Measurements from ENCODE around the gene ZNF614. TPM values are rescaled to one million over a fixed set of nuclear protein-coding genes. Genes with fewer than 3 reads are reported as not detected.
A peak's percentile ranks its signal among the peaks of the same experiment; 100 is the strongest.
"Not testable (repeated sequence)": the region's sequence is repeated elsewhere in the genome, so short reads cannot be mapped to it uniquely, and the experiment has no call there.

Gene ZNF614
- 1 to 10 TPM; 7.2 TPM for total RNA-seq

DNA sequence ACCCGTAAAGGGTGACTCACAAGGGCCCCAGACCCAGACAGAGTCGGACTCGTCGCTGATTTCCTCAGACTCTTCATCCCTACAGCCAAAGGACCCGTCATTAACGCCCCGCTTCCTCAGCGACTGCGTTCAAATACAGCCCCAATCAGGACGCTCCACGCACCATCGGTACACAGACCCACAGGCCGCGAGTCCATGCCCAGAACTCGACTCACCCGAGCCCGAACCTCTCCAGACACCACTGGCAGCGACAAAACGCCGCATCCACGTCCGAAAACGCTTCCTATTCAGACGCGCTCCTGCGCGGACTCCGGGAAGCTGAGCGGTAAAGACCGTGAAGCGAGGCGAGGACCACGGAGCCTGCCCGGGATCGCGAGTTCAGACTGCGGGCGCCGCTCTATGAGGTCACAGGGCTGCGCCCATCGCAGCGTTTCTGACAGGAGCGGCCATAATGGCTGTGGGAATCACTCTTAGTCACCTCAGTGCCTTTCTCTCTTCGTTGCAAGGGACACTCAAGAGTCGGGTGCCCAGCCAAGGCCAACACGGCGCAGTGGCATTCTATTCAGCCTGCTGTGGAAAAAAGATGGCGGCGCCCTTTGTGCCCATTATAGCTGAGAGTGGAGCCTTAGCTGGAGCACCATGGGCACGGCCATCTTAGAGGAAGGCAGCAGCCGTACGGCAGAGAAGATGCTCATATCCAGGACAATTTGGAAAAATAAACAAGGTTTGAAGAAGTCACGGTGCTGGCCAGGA lies at the start of gene ZNF614:
TSS of gene ZNF614 (minus strand) at position 353 of the 753 bp plus-strand sequence. CDS start 2,634 bp downstream, outside the sequence.
- H3K27ac Mint-ChIP-seq: peak within 1 kb of the TSS; percentile 87
- H3K36me3 Mint-ChIP-seq: peaks cover 69% of the 10 kb centered on the region
- H3K9me3 Mint-ChIP-seq: peaks cover 69% of the 10 kb centered on the region
- ChIA-PET CTCF (no interaction called here), POLR2A (interaction anchor here (0.6 to 1.0 kb wide), 4 partner anchors 20 to 21 kb away, joined by 3 to 8 read pairs (median 3); partner anchors contain the start of genes ZNF432 and ZNF615)
- H3K27me3 Mint-ChIP-seq: no peaks in the 10 kb centered on the region
- peak; percentile 92 for DNase-seq
- intact Hi-C loops (cut with micrococcal nuclease): loop anchor here (1.0 to 5.0 kb wide), 5 partner anchors 20 to 126 kb away; partner anchors contain the start of genes ZNF350, ZNF613 and ZNF615
- H3K4me3 Mint-ChIP-seq: peak within 1 kb of the TSS; percentile 83
- H3K4me1 Mint-ChIP-seq (ENCODE audit: low read depth): peaks cover 10% of the 10 kb centered on the region

DNA sequence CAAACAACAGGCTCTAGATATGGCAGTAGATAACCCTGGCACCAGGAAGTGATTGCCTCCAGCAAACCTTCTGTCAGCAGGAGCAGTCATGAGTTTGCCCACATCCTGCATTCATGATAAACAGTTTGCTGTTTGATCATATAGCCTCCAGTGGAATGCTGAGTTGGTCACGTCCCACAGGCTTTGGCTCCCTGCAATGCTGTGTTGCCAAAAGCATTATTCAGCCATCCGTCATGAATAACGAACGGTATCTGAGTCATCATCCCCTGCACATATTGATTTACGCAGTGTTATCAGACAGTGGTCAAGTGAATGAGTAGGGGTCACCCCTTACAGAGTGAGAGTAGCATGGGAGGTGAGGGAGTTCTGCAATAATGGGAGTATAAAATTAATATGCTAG lies 42.3 kb upstream of the ZNF614 start:
- no peaks in the 10 kb centered on the region for H3K4me1 Mint-ChIP-seq (ENCODE audit: low read depth)
- POLR2A ChIA-PET: no interaction called here
- CTCF ChIA-PET: no interaction called here
- no peaks in the 10 kb centered on the region for H3K27me3 Mint-ChIP-seq
- peaks cover 90% of the 10 kb centered on the region for H3K9me3 Mint-ChIP-seq
- no peak for DNase-seq
- no peak overlapping the region for H3K4me3 Mint-ChIP-seq
- peaks cover 93% of the 10 kb centered on the region for H3K36me3 Mint-ChIP-seq
- intact Hi-C loops (cut with micrococcal nuclease): no loop called here
- H3K27ac Mint-ChIP-seq: no peak overlapping the region

DNA sequence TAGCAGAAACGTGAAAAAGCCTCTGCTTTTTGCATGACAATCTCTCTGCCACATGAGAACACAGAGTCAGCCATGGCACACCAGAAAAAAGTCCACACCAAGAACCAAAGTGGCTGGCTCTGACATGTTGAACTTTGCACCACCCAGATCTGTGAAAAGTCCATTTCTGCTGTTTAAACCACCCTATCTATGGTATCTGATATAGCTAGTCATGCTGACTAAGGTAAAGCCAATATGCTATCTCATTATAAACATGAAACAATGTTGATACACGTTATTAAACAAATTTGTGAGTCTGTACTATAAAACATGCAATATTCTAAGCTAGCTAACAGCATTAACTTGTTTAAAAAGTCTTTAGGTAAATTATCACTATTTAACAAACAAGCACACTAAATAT lies 41.5 kb upstream of the ZNF614 start:
- Mint-ChIP-seq H3K27ac (no peak overlapping the region), H3K4me3 (no peak overlapping the region), H3K9me3 (peaks cover 90% of the 10 kb centered on the region), H3K36me3 (peaks cover 93% of the 10 kb centered on the region), H3K27me3 (no peaks in the 10 kb centered on the region), H3K4me1 (ENCODE audit: low read depth) (no peaks in the 10 kb centered on the region)
- intact Hi-C loops (cut with micrococcal nuclease): no loop called here
- CTCF ChIA-PET: no interaction called here
- POLR2A ChIA-PET: no interaction called here
- no peak for DNase-seq

DNA sequence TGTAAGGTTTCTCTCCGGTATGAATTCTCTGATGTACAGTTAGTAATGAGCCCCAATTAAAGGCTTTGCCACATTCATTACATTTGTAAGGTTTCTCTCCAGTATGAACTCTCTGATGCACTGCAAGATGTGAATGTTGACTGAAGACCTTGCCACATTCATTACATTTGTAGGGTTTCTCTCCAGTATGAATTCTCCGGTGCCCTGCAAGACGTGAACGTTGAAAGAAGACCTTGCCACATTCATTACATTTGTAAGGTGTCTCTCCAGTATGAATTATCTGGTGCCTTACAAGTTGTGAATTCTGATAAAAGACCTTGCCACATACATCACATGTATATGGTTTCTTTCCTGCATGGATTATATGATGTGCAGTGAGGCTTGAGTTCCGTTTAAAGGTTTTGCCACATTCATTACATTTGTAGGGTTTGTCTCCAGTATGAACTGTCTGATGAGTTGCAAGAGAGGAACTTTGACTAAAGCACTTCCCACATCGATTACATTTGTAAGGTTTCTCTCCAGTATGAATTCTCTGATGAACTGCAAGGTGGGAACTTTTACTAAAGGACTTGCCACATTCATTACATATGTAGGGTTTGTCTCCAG lies 38.2 kb upstream of the ZNF614 start:
- Mint-ChIP-seq H3K4me3 (no peak overlapping the region), H3K27me3 (no peaks in the 10 kb centered on the region), H3K9me3 (peaks cover 85% of the 10 kb centered on the region), H3K27ac (no peak overlapping the region), H3K36me3 (peaks cover 89% of the 10 kb centered on the region), H3K4me1 (ENCODE audit: low read depth) (no peaks in the 10 kb centered on the region)
- intact Hi-C loops (cut with micrococcal nuclease): no loop called here
- CTCF ChIA-PET: no interaction called here
- POLR2A ChIA-PET: no interaction called here
- DNase-seq: no peak

DNA sequence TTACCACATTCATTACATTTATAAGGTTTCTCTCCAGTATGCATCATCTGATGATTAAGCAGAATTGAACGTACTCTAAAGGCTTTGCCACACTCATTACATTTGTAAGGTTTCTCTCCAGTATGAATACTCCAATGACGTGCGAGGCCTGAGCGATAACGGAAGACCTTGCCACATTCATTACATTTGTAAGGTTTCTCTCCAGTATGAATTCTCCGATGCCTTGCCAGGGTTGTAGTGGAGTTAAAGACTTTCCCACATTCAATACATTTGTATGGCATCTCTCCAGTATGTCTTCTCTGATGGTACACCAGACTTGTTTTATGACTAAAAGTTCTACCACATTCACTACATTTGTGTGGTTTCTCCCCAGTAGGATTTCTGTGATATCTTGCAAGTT lies 37.2 kb upstream of the ZNF614 start:
- H3K4me1 Mint-ChIP-seq (ENCODE audit: low read depth): no peaks in the 10 kb centered on the region
- POLR2A ChIA-PET: no interaction called here

DNA sequence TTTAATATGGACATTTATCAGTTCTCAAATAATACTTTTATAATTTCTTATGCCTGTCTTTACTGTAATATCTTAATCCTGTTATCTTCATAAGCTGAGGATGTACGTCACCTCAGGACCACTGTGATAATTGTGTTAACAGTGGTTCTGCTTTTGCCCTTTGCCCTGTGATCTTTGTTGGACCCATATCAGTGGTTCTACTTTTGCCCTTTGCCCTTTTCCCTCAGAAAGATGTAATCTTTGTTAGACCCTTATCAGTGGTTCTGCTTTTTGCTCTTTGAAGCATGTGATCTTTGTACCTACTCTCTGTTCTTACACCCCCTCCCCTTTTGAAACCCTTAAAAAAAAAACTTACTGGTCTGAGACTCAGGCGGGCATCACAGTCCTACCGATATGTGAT lies 28.3 kb upstream of the ZNF614 start:
- H3K4me3 Mint-ChIP-seq; H3K27ac Mint-ChIP-seq; CTCF ChIA-PET; H3K4me1 Mint-ChIP-seq (ENCODE audit: low read depth); intact Hi-C loops (cut with micrococcal nuclease); H3K27me3 Mint-ChIP-seq; POLR2A ChIA-PET; DNase-seq: not testable (repeated sequence)
- H3K36me3 Mint-ChIP-seq: peaks cover 77% of the 10 kb centered on the region
- H3K9me3 Mint-ChIP-seq: peaks cover 91% of the 10 kb centered on the region

More for the DNA sequence above, 37.2 kb upstream of the ZNF614 start:
- intact Hi-C loops (cut with micrococcal nuclease): no loop called here
- Mint-ChIP-seq H3K27me3 (no peaks in the 10 kb centered on the region), H3K36me3 (peaks cover 87% of the 10 kb centered on the region), H3K27ac (no peak overlapping the region), H3K9me3 (peaks cover 85% of the 10 kb centered on the region), H3K4me3 (no peak overlapping the region)
- CTCF ChIA-PET: no interaction called here
- DNase-seq: no peak

DNA sequence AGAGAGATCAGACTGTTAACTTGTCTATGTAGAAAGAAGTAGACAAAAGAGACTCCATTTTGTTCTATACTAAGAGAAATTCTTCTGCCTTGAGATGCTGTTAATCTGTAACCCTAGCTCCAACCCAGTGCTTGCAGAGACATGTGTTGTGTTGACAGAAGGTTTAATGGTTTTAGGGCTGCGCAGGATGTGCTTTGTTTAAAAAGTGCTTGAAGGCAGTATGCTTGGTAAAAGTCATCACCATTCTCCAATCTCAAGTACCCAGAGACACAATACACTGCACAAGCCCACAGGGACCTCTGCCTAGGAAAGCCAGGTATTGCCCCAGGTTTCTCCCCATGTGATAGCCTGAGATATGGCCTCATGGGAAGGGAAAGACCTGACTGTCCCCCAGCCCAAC lies 23.6 kb upstream of the ZNF614 start:
- peaks cover 66% of the 10 kb centered on the region for H3K9me3 Mint-ChIP-seq
- H3K4me3 Mint-ChIP-seq; CTCF ChIA-PET; POLR2A ChIA-PET; H3K27ac Mint-ChIP-seq; H3K27me3 Mint-ChIP-seq; intact Hi-C loops (cut with micrococcal nuclease); DNase-seq: not testable (repeated sequence)
- peaks cover 13% of the 10 kb centered on the region for H3K4me1 Mint-ChIP-seq (ENCODE audit: low read depth)
- peaks cover 79% of the 10 kb centered on the region for H3K36me3 Mint-ChIP-seq

DNA sequence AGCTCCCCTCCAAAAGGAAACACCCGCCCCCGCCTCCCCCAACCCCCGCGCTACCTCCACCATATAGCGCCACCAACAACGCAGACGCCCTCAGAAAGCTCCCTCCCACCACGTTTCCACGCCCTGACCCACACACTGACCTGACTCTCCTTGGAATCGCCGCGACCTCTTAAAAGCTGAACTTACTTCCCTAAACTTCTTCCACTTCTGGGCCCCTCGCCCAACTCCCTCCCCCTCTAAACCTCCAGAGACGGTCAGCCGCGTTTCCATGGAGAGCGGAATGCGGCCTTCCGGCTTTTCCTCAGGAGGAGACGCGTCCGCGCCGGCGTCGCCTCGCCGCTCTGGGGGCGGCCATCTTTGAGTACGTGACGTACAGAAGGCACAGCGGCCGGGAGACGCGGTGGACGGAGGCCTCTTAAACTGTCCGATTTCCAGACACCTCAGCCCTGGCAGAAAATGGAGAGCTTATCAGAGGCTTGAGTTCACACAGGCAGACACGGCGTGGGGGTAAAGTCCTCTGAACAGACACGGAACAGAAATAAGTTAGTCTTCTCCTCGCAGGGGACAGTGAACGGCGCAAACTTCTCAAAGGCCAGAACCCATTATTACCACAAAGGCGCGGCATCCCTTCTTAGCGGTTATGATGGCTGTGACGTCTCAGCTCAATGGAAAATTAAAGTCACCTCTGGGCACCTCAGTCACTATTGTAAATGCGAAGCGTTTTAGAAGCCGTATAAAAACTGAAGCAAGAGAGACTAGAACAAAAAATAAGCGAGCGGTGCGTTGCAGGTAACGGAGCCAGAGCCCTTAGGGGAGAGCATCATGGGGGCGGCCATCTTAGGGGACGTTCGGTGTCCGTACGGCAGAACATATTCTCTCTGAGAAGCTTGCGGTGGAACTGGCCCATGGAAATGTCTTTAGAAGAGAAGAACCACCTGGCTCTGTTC lies 20.6 kb upstream of the ZNF614 start, which contains the start of gene ZNF432:
TSS of gene ZNF432 (minus strand) at position 284 of the 947 bp plus-strand sequence. CDS start 1,970 bp downstream, outside the sequence.
- ChIA-PET POLR2A (interaction anchor here (0.6 to 1.6 kb wide), 6 partner anchors 11 to 178 kb away, joined by 3 to 8 read pairs (median 3); partner anchors contain the start of gene ZNF614), CTCF (no interaction called here)
- no peaks in the 10 kb centered on the region for H3K27me3 Mint-ChIP-seq
- H3K36me3 Mint-ChIP-seq: peaks cover 77% of the 10 kb centered on the region
- peak; percentile 87 for DNase-seq
- intact Hi-C loops (cut with micrococcal nuclease): loop anchor here (1.0 to 5.0 kb wide), 5 partner anchors 21 to 1283 kb away; partner anchors contain the start of genes ZNF350, ZNF613, ZNF614 and ZNF845
- H3K9me3 Mint-ChIP-seq: peaks cover 58% of the 10 kb centered on the region
- H3K4me1 Mint-ChIP-seq (ENCODE audit: low read depth): peaks cover 13% of the 10 kb centered on the region
- H3K4me3 Mint-ChIP-seq: peak within 1 kb of the TSS; percentile 92
- H3K27ac Mint-ChIP-seq: peak within 1 kb of the TSS; percentile 97

DNA sequence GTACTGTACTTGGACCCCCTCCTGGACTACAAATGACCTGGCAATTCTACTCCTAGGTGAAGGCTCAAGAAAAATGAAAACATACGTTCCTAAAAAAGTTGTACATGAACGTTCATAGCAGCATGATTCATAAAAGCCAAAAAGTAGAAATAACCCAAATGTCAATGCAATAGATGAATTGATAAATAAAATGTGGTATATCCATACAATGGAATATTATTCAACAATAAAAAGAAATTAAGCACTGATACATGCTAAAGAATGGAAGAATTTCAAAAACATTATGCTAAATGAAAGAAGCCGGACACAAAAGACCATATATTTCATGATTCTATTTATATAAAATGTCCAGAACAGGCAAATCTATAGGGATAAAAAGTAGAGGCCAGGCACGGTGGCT lies 11.0 kb upstream of the ZNF614 start:
- H3K9me3 Mint-ChIP-seq: peaks cover 82% of the 10 kb centered on the region
- peaks cover 95% of the 10 kb centered on the region for H3K36me3 Mint-ChIP-seq
- ChIA-PET CTCF (no interaction called here), POLR2A (no interaction called here)
- no peak overlapping the region for H3K4me3 Mint-ChIP-seq
- H3K27ac Mint-ChIP-seq: no peak overlapping the region
- intact Hi-C loops (cut with micrococcal nuclease): no loop called here
- H3K4me1 Mint-ChIP-seq (ENCODE audit: low read depth): no peaks in the 10 kb centered on the region
- DNase-seq: no peak
- no peaks in the 10 kb centered on the region for H3K27me3 Mint-ChIP-seq

DNA sequence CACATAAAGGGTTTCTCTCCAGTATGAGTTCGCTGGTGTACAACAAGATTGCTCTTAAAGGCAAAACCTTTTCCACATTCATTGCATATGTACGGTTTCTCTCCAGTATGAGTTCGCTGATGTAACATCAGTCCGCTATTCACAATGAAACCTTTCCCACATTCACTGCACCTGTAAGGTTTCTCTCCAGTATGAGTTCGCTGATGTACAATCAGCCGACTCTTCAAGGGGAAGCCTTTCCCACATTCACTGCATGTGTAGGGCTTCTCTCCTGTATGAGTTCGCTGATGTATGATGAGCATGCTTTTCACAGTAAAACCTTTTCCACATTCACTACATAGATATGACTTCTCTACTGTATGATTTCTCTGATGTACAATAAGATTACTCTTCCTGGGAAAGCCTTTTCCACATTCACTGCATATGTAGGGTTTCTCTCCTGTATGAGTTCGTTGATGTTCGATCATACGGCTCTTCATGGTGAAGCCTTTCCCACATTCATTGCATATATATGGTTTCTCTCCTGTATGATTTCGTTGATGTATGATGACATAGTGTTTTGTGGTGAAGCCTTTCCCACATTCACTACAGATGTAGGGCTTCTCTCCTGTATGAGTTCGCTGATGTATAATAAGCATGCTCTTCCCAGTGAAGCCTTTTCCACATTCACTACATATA lies 6.0 kb upstream of the ZNF614 start:
- Mint-ChIP-seq H3K27me3 (no peaks in the 10 kb centered on the region), H3K4me1 (ENCODE audit: low read depth) (no peaks in the 10 kb centered on the region), H3K9me3 (peaks cover 83% of the 10 kb centered on the region), H3K27ac (no peak overlapping the region), H3K4me3 (no peak overlapping the region), H3K36me3 (peaks cover 86% of the 10 kb centered on the region)
- intact Hi-C loops (cut with micrococcal nuclease): no loop called here
- ChIA-PET POLR2A (no interaction called here), CTCF (no interaction called here)
- no peak for DNase-seq

DNA sequence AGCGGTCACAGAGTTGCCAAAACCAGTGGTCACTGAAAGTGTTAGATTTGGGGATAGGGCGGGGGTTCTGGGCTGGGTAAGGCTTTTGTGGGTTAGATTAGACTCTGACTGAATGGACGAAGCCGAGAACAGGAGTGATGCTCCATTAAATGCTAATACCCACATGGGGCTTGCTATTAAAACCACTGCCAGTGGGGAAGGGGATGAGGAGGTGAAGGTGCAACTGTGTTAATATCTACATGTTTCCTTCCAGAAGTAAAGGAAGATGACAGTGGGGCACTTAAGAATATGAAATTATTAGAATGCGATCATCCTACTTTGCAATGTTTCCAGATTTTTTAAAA lies 573 bp upstream of the ZNF614 start:
- peaks cover 10% of the 10 kb centered on the region for H3K4me1 Mint-ChIP-seq (ENCODE audit: low read depth)
- CTCF ChIA-PET: no interaction called here
- H3K4me3 Mint-ChIP-seq: peak overlapping the region; percentile 83
- H3K27me3 Mint-ChIP-seq: no peaks in the 10 kb centered on the region
- intact Hi-C loops (cut with micrococcal nuclease): loop anchor here (1.0 to 5.0 kb wide), 5 partner anchors 20 to 126 kb away; partner anchors contain the start of genes ZNF350, ZNF613 and ZNF615
- H3K27ac Mint-ChIP-seq: peak overlapping the region; percentile 87
- POLR2A ChIA-PET: interaction anchor here (0.6 to 1.0 kb wide), 3 partner anchors 20 to 22 kb away, joined by 3 to 8 read pairs (median 3); partner anchors contain the start of genes ZNF432 and ZNF615
- no peak for DNase-seq
- H3K36me3 Mint-ChIP-seq: peaks cover 69% of the 10 kb centered on the region
- H3K9me3 Mint-ChIP-seq: peaks cover 69% of the 10 kb centered on the region

All from activated CD4-positive, alpha-beta memory T cell treated with anti-CD3 and anti-CD28 coated beads for 36 hours (primary cell).